ENCODE data around the gene NCAPD3. TPM values are rescaled to one million over a fixed set of nuclear protein-coding genes. Genes with fewer than 3 reads are reported as not detected.

NCAPD3 gene
- total and polyA plus RNA-seq, 9 of the 15 experiments (the other 6 are each of a cell fraction or from before 2014, with no cell fraction given), result 23.6 to 80.6 (median 58.6) TPM

DNA sequence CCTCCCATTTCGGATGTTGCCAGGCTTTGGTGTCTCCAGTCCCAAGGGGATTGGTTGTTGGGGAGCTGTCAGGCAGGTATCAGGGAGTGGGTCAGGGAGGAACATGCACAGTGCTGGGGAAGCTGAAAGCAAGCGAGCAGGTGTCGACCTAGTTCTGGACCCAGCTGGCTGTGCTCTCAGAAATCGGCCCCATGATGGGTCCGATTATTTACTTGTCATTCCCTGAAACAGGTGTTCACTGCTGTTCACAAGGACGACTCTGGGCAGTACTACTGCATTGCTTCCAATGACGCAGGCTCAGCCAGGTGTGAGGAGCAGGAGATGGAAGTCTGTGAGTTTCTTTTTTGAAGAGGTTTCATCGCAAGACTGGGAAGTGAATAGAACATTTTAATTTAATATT is 78.1 kb downstream of the NCAPD3 start (continued):
- TF ChIP-seq NR4A1 (CRISPR knock-in tag; IDR thresholded peaks at IDR 0.05), result no peak
- no peak for TF ChIP-seq NR4A1 (tag; IDR thresholded peaks at IDR 0.05)
- TF ChIP-seq NEUROD1 (IDR thresholded peaks at IDR 0.05; ENCODE audit: borderline replicate concordance, low read depth, low read length, partially characterized antibody), result no peak
- TF ChIP-seq BCL6 (CRISPR knock-in tag; IDR thresholded peaks at IDR 0.05), result no peak
- TF ChIP-seq, protein P1, sequence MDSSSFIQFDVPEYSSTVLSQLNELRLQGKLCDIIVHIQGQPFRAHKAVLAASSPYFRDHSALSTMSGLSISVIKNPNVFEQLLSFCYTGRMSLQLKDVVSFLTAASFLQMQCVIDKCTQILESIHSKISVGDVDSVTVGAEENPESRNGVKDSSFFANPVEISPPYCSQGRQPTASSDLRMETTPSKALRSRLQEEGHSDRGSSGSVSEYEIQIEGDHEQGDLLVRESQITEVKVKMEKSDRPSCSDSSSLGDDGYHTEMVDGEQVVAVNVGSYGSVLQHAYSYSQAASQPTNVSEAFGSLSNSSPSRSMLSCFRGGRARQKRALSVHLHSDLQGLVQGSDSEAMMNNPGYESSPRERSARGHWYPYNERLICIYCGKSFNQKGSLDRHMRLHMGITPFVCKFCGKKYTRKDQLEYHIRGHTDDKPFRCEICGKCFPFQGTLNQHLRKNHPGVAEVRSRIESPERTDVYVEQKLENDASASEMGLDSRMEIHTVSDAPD (CRISPR knock-in tag; IDR thresholded peaks at IDR 0.05), result no peak
- TF ChIP-seq GATAD2B (IDR thresholded peaks at IDR 0.05; ENCODE audit: borderline replicate concordance), result no peak
- no peak for TF ChIP-seq PCBP1 (IDR thresholded peaks at IDR 0.05; ENCODE audit: low read depth, low read length, poor library complexity, severe bottlenecking)
- TF ChIP-seq ZNF274 (IDR thresholded peaks at IDR 0.05; ENCODE audit: borderline replicate concordance, low read depth, low read length), result no peak
- TF ChIP-seq DACH1 (IDR thresholded peaks at IDR 0.05; ENCODE audit: partially characterized antibody), result no peak
- TF ChIP-seq ZNF12 (CRISPR knock-in tag; IDR thresholded peaks at IDR 0.05), result no peak
- no peak for TF ChIP-seq ZNF212 (CRISPR knock-in tag; IDR thresholded peaks at IDR 0.05)

DNA sequence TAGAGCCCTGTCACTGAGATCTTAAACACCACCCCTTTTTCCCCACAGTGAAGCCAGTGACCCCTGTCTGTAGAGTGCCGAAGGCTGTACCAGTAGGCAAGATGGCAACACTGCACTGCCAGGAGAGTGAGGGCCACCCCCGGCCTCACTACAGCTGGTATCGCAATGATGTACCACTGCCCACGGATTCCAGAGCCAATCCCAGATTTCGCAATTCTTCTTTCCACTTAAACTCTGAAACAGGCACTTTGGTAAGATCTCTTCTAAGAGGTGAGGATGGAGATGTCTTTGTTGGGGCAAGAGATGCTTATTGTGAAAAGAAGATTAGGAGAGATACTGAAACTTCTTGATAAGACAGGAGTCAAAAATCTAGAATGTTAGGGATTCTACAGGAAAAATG is 79.0 kb downstream of the NCAPD3 start:
- intact Hi-C loops (cut with micrococcal nuclease) (no loop called here), in situ Hi-C loops (cut with MboI) (loop anchor here (5.0 to 10.0 kb wide), 2 partner anchors 87 to 220 kb away; no protein-coding TSS in a partner anchor)
- 38% methylated on average over 5 of the region's 5 CpGs for WGBS (ENCODE audit: insufficient coverage, low coverage, missing lambda C conversion rate)
- Histone ChIP-seq H3K9ac (ENCODE audit: insufficient read depth in 1 of 2, low read depth in 2 of 2, low read length in 2 of 2) (no peak overlapping the region), H2AFZ (ENCODE audit: low read depth, low read length) (no peak overlapping the region), H3K27me3 (ENCODE audit: control insufficient read depth in 2 of 2, insufficient read depth in 2 of 2, low read length in 2 of 2) (peaks cover 0 to 15% of the 10 kb centered on the region in 2 experiments; a peak in 2 of 5 replicates), H4K20me1 (replicated peaks; ENCODE audit: control insufficient read depth, insufficient read depth, low read length) (no peaks in the 10 kb centered on the region), H3K9me1 (ENCODE audit: control insufficient read depth, insufficient read depth, low read length) (no peaks in the 10 kb centered on the region), H3K9me3 (replicated peaks; ENCODE audit: control insufficient read depth, insufficient read depth, low read depth, low read length) (no peaks in the 10 kb centered on the region), H3K36me3 (ENCODE audit: control insufficient read depth, insufficient read depth, low read length) (peaks cover 7% of the 10 kb centered on the region; the same call in 1 of the 3 replicates), H3K27ac (ENCODE audit: extremely low read depth, low read depth, low read length) (no peak overlapping the region), H3K4me3 (no peak overlapping the region), H3K4me2 (ENCODE audit: insufficient read depth, low read length) (no peak overlapping the region), H3K79me2 (ENCODE audit: control insufficient read depth, insufficient read depth, low read length) (no peaks in the 10 kb centered on the region), H3K4me1 (replicated peaks in 1 of 2; ENCODE audit: control insufficient read depth in 2 of 2, insufficient read depth in 2 of 2, low read length in 2 of 2) (no peaks in the 10 kb centered on the region)
- DNase-seq (ENCODE audit: extremely low read depth in 1 of 4, low spot score in 3 of 4) (no peak), FAIRE-seq (no peak), ATAC-seq (no peak)
- CTCF ChIA-PET (ENCODE audit: low intra/inter-chr PET ratio), result no interaction called here
- BruUV-seq (replicated peaks), result no TSS peak
- TF ChIP-seq CEBPB (tag; IDR thresholded peaks at IDR 0.05) (peak; percentile 52), SOX6 (IDR thresholded peaks at IDR 0.05) (no peak), NFE2 (IDR thresholded peaks at IDR 0.05; ENCODE audit: low read depth) (no peak)
- POLR2A ChIA-PET, result interaction anchor here (0.7 to 0.8 kb wide), 2 partner anchors 9 to 281 kb away, joined by 3 read pairs; no protein-coding TSS in a partner anchor
